GM19238 (cell line): Measurements from ENCODE around the gene S100A7A.
"Not testable (repeated sequence)": the region's sequence is repeated elsewhere in the genome, so short reads cannot be mapped to it uniquely, and the experiment has no call there.

Experiments used
- DNase-seq: peaks from one replicate; pipeline ENCODE4 v3.0.0; 2011; ENCODE audit warnings: low spot score; ENCODE audit not compliant: insufficient read length

The S100A7A gene

DNA sequence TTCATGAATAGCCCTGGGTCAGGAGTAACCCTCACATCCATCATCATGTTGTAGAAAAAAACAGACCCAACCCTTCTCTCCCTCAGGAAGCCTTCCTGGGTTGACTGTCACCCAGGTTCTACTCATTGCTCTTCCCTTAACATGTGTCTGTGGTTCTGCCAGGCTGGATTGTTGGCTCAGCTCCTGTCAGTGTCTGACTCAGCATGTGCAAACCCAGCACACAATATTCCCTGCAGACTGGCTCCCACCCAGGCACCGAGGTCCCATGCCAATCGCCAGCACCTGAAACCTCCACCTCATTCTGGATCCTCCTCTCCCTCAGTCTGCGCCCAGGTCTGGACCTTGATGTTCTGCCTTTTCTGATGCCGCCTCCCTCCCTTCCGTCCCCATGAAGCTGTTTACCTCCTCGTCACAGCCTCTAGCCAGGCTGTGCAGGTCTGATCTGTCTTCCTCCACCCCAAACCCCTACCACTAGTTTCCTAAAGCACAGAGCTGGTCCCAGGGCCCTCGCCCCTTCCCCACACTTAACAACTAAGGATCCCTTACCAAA lies 21.1 kb upstream of the S100A7A start:
- no peak for DNase-seq

DNA sequence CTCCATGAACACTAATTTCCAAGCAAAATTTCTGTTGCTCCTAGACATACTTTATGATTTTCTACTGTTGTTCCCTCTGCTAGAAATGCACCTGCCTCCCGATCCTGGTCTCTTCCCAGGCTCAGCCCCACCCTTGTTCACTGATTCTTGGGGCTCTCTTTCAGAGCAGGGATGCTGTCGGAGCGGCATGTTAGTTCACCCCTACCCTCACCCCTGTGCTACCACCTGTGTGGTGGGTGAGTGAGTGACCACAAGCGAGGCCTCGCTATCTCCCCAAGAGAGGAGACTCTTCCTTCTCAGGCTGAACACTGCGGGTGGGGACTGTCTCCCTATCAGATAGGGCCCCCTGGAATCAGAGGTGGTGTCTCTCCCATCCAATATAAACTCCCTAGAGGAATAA lies 20.5 kb upstream of the S100A7A start:
- no peak for DNase-seq

DNA sequence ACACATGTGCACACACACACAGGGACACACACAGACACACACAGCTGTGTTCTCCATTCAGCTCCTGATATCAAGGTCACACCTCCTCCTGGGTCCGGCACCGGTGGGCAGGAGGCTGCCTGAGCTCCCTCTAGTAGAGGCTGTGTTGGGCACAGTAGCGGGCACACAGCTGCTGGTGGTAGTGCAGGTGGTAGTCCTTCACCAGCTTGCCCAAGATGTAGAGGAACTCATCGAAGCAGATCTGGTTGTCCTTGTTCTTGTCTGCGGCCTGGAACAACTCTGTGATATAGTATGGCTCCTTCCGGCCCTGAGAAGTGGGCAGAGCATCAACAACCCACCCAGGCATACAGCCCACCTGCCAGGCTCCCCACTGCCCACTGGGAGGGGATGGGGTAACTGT lies 19.9 kb upstream of the S100A7A start:
- no peak for DNase-seq

DNA sequence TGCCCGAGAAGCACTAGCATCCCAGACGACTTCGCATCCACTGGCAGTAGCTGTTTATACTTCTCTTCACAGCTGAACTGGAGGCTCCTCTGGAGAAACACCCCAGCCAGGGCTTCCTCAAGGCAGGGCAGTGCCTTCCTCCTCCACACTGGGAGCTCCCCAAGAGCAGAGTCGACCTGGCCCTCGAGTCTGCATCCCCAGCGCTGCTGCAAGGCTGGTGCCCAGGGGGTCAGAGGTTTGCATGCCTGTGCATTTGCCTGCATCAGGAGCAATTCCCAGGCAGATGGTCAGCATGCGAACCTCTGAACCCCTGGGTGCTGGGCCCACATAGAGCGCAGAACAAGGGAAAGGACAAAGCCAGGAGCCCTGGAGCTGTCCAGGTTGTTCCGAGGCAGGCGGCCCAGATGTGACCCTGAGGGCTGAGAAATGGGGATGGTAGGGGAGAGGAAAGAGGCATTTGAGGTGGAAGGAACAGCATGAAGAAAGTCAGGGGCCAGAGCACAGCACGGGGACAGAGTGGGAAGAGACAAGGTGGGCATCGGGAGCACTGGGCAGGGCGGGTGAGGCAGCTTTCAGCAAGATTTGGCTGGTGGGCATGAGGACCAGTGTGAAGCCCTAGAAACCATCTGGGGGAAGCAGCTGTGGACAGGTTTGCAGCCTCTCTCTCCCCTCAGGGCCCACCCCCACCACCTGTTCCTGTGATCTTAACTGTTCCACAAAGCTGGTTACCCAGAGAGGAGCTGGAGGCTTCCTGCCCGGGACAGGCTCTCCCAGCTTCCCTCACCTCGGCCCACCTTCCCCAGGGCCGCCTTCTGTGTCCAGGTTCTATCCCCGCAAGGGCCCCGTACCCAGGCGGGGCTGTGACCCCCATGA lies 19.0 kb upstream of the S100A7A start:
- no peak for DNase-seq

DNA sequence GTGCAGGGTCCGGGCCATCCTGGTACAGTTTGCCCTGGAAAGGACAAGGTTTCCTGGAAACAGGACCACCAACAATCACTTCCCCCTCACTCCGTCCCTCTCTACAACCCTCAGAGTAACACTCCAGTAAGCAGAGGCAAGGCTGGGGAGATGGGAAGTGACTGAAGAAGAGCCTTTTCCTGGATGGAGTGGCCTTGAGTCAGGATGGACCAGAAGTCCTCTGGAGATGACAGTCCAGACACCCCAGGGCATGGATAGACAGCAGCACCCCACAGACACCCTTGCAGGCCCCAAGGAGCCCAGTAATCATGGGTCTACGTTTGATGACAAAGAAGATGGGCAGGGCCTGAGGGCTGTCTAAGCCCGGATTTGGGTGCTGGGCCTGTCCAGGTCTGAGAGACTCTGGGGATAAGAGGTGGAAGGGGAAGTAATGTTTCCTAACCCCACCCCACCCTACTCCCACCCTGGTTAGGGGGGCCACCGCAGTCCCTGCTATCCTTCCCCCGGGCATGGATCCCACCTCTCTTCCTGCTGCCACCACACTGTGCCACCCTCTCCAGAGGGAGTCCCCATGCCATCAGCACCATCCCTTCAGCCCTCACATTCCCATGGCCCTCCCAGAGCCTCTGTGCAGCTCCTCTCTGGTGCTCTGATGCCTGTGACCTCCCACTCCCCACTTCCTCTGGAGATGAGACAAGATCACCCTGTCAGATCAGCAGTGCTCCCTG lies 18.2 kb upstream of the S100A7A start:
- no peak for DNase-seq

DNA sequence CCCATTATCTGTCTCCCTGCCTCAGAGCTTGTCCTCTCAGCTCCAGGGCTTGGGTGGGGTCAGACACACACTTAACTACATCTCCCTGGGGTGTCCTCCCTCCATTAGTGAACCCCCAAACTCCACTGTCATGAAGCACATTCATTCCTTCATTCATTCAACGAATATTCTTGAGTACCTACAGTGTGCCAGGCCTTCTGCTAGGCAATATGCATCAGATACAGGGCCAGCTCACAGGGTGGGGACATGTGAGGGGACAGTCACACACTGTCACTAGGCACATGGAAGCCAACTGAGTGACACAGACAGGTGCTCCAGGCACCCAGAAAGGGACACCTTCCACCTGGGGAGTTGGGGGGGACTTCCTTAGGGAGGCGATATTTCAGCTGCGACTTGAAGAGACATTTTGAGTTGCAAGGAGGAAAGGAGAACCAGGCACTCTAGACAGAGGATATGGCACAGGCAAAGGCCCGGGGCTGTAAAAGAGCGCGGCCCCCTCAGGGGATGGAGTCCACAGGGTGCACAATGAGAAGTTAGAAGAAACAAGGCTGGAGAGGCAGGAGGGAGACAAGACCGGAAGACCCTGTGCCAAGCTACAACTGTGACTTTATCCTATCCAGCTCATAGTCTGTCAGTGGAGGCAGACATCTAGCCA lies 16.8 kb upstream of the S100A7A start:
- no peak for DNase-seq

DNA sequence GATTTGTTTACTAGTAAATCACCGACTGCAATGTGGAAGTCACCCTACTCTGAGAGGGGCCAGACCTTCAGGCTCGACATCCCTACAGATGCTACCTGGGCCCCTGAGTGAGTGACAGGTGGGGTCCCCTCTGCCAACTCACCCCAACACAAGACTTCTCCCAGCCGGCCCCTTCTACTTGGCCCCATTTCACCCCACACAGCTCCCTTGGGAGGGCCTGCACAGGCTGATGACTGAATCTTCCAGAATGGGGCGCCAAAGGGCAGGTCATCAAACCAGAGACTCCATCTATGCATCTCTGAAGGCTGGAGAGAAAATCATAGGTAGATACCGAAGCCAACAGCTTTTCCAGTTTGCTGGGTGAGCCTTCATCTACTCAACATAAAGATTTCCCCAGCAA lies 16.1 kb upstream of the S100A7A start:
- no peak for DNase-seq

DNA sequence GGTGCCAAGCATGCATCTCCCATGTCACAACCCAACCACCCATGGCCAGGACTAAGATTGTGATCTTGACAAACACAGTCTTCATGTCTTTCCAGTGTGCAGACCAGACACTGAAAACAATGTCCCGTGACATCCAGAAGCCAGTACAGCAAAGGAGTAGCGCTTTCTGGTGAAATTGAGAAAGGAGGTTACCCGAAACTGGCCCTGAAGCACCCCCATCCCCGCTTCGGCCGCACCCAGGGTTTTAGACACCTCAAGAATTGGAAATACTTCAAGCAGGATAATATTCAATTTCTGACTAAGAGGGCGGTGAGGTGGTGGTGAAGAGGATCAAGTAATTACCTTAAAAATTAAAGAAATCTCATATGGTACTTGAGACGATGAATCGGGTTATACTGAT lies 14.9 kb upstream of the S100A7A start:
- no peak for DNase-seq

DNA sequence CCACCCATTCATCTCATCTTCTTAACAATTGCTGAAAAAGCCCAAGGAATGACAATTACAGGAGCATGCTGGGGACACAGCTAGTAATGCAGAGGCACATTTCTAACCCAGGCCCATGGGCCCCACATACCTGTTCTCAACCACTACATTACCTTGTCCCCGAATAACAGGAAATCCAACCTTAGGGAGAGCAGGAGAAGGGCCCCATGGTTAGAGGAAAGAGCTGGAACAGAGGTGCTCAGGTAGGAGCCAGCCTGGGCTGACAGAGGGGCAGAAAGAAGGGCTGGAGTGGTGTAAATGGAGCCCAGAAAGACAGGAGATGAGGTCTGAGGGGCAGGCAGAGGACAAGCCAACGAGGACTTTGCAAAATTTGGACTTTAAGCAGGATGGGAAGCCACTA lies 14.1 kb upstream of the S100A7A start:
- DNase-seq = no peak

DNA sequence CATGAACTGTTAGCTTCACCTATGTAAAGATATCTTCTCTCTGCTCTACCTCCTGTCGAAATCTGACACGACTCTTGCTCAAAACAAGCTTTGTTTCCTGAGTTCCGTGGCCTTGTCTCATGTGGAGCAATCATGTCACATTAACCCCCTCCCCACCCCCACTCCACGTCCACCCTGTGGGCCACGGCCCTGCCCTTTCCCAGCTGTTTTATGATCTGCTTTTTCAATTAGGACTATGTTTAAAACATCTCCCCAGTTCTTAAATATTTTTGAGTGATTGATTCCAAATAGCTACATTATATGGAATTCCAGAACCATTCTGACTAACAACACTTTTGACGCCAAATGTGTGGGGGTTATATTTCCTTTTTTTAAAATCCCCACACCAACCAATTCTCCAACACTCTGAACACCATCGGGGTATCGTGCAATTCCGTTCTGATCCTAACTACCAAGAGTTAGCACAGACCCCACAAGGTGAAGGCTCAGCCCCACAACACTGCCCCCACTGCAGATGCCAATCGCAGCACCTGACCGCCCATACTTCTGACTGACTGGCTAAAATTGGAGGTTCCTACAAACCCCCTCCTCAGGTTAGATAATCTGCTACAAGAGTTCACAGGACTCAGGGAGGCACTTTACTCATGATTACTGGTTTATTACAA lies 12.8 kb upstream of the S100A7A start:
- no peak for DNase-seq

- DNase-seq = no peak
Measured at GRCh38 chr1:153404086-153404635, 12.2 kb upstream of the S100A7A start.

DNA sequence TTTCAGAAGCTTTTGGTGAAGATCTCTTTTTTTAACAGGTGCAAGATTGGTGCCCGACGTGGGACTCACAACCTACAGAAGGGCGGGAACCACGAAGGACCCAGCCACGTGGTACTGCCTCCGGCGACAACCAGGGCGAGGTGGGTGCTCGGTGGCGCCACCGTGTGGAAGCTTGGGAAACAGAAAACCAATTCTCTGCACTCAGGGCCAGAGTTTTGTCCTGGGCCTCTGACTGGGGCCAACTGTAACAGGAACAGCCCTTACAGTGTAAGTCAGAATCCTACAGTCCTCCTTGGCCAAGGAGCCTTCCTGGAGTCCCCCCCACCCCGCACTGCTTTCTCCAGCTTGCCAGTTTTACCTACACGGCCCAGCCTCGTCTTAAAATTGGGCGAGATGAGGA lies 11.6 kb upstream of the S100A7A start:
- DNase-seq = peak; percentile 47

GRCh38 chr1:153405825-153406599 lies 10.3 kb upstream of the S100A7A start:
- DNase-seq = not testable (repeated sequence)

- DNase-seq = not testable (repeated sequence)
Measured at GRCh38 chr1:153407274-153407673, 9.0 kb upstream of the S100A7A start.

DNA sequence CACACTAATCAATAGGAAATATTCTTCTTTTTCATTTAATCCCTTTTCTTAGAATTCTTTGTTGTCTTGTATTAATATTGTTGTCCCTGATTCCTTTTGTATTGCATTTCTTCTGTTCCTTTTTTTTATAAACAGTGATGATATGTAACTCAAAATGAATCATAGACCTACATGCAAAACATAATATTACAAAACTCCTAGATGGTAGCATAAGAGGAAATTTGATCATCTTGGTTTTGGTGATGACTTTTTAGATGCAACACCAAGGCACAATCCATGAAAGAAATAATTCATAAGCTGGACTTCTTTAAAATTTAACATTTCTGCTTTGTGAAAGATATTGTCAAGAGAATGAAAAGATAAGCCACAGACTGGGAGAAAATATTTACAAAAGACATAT lies 2.4 kb upstream of the S100A7A start:
- DNase-seq = not testable (repeated sequence)

DNA sequence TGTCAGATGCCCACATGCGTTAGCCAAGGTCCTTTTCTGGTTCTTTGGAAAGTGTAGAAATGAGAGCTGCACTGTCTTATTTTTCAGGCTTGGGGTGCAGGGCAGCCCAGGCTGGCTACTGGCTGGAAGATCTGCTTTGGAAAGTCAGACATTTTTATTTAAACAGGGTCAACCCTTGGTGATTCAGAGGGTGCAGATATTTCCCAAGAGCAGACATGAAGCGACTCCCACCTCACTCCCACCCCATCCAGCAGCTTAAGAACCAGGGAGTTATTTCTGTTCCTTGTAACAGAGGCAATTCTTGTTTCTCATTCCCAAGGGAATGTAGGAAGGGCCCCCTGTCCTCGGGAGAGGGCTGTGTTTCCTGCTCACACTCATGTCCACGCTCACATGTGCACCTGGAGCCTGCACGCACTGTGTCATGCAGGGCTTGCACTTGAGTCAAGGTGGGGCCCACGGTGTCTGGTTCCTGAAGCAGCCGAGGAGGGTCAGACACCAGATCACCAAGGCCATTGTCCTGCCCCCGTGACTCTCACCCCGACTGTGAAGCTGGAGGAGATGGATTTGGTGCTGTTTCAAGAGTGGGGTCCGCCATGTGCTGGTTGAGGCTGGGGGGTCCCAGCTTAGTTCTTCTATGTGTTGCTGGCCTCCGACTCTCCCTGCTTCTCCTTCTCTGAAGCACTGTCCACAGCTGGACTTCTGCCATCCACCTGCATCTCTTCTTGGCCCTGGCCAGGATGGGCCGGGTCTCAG lies 992 bp downstream of the S100A7A start:
- DNase-seq = no peak

- not testable (repeated sequence) for DNase-seq
Measured at GRCh38 chr1:153418758-153419435, 2.6 kb downstream of the S100A7A start.

- not testable (repeated sequence) for DNase-seq
Measured at GRCh38 chr1:153419436-153419793, 3.1 kb downstream of the S100A7A start.

DNA sequence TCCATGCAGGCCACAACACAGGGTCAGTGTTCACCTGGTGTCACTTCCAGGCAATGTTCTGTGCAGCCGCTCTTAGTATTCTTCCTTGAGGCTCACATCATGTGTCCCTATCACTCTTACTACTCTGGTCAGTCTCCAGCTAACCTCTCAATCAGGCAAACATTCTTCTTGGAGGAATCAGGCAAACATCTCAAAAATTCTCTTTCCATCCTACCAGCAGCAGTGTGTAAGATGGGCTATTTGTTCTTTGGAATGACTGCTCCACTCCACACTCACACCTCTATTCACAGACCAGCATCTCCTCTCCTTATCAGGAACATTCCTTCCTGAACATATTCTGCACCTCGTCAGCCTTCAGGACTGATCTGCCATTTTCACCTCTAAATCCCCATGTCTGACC lies 4.0 kb downstream of the S100A7A start:
- no peak for DNase-seq
